ENCODE measurements around the gene FAM156B.
"Not testable (repeated sequence)": the region's sequence is repeated elsewhere in the genome, so short reads cannot be mapped to it uniquely, and the experiment has no call there.

The FAM156B gene

GRCh38 chrX:52896855-52897709 lies at the start of gene FAM156B:
Gene FAM156B (plus strand): TSS chrX:52897330. CDS start chrX:52907226, 9,896 bp downstream.
- not testable (repeated sequence) for TF ChIP-seq EGR1 (IDR thresholded peaks at IDR 0.05); REST (IDR thresholded peaks at IDR 0.05; ENCODE audit: low read depth); FOXM1 (IDR thresholded peaks at IDR 0.05; ENCODE audit: borderline replicate concordance, low read depth)

- TF ChIP-seq RAD21 (IDR thresholded peaks at IDR 0.05; ENCODE audit: low read depth) (no peak), MAX (IDR thresholded peaks at IDR 0.05) (no peak), FOXM1 (IDR thresholded peaks at IDR 0.05; ENCODE audit: borderline replicate concordance, low read depth) (no peak), EP300 (IDR thresholded peaks at IDR 0.05; ENCODE audit: borderline replicate concordance) (no peak), REST (IDR thresholded peaks at IDR 0.05; ENCODE audit: low read depth) (no peak), CREB1 (IDR thresholded peaks at IDR 0.05; ENCODE audit: low read depth) (no peak), TEAD4 (IDR thresholded peaks at IDR 0.05) (no peak), TCF12 (IDR thresholded peaks at IDR 0.05; ENCODE audit: low read depth) (no peak), USF1 (IDR thresholded peaks at IDR 0.05) (no peak), YY1 (IDR thresholded peaks at IDR 0.05; ENCODE audit: low read depth) (no peak), CEBPB (IDR thresholded peaks at IDR 0.05) (no peak), EGR1 (IDR thresholded peaks at IDR 0.05) (no peak), NFIC (IDR thresholded peaks at IDR 0.05) (no peak), ZBTB7A (IDR thresholded peaks at IDR 0.05; ENCODE audit: low read depth) (no peak), TAF1 (IDR thresholded peaks at IDR 0.05; ENCODE audit: low read depth) (no peak)
Observed at GRCh38 chrX:52852110-52852860, 44.8 kb upstream of the FAM156B start.

GRCh38 chrX:52865343-52865998 lies 31.7 kb upstream of the FAM156B start:
- TF ChIP-seq CREB1 (IDR thresholded peaks at IDR 0.05; ENCODE audit: low read depth) (no peak), TEAD4 (IDR thresholded peaks at IDR 0.05) (no peak), TAF1 (IDR thresholded peaks at IDR 0.05; ENCODE audit: low read depth) (no peak), FOXM1 (IDR thresholded peaks at IDR 0.05; ENCODE audit: borderline replicate concordance, low read depth) (no peak), NFIC (IDR thresholded peaks at IDR 0.05) (no peak), ZBTB7A (IDR thresholded peaks at IDR 0.05; ENCODE audit: low read depth) (no peak), EP300 (IDR thresholded peaks at IDR 0.05; ENCODE audit: borderline replicate concordance) (no peak), EGR1 (IDR thresholded peaks at IDR 0.05) (no peak)

- no peak for TF ChIP-seq CREB1 (IDR thresholded peaks at IDR 0.05; ENCODE audit: low read depth)
Observed at GRCh38 chrX:52867610-52868348, 29.4 kb upstream of the FAM156B start, which contains the start of gene XAGE3. Gene XAGE3 (minus strand): TSS chrX:52868083. CDS start chrX:52867133, 950 bp downstream.

- TF ChIP-seq USF1 (IDR thresholded peaks at IDR 0.05) (no peak), TAF1 (IDR thresholded peaks at IDR 0.05; ENCODE audit: low read depth) (no peak), YY1 (IDR thresholded peaks at IDR 0.05; ENCODE audit: low read depth) (no peak), REST (IDR thresholded peaks at IDR 0.05; ENCODE audit: low read depth) (no peak), TEAD4 (IDR thresholded peaks at IDR 0.05) (no peak), NFIC (IDR thresholded peaks at IDR 0.05) (no peak), EP300 (IDR thresholded peaks at IDR 0.05; ENCODE audit: borderline replicate concordance) (no peak), FOXM1 (IDR thresholded peaks at IDR 0.05; ENCODE audit: borderline replicate concordance, low read depth) (no peak), MAX (IDR thresholded peaks at IDR 0.05) (no peak), EGR1 (IDR thresholded peaks at IDR 0.05) (no peak), ZBTB7A (IDR thresholded peaks at IDR 0.05; ENCODE audit: low read depth) (no peak), TCF12 (IDR thresholded peaks at IDR 0.05; ENCODE audit: low read depth) (no peak), CREB1 (IDR thresholded peaks at IDR 0.05; ENCODE audit: low read depth) (no peak)
Observed at GRCh38 chrX:52870046-52870445, 27.1 kb upstream of the FAM156B start.
